Stimulated activated CD4-positive, alpha-beta T cell treated with anti-CD3 and anti-CD28 coated beads, TNF-alpha, amount 100 ng/mL, for 4 hours (primary cell): ENCODE results near the gene PALB2.
"Not testable (repeated sequence)": the region's sequence is repeated elsewhere in the genome, so short reads cannot be mapped to it uniquely, and the experiment has no call there.

Experiments used
- DNase-seq, 3 experiments: peaks; one replicate each; pipeline ENCODE4 v3.0.0-alpha.2; 2020; ENCODE audit warnings: low read depth in 3 of 3

Gene PALB2

DNA sequence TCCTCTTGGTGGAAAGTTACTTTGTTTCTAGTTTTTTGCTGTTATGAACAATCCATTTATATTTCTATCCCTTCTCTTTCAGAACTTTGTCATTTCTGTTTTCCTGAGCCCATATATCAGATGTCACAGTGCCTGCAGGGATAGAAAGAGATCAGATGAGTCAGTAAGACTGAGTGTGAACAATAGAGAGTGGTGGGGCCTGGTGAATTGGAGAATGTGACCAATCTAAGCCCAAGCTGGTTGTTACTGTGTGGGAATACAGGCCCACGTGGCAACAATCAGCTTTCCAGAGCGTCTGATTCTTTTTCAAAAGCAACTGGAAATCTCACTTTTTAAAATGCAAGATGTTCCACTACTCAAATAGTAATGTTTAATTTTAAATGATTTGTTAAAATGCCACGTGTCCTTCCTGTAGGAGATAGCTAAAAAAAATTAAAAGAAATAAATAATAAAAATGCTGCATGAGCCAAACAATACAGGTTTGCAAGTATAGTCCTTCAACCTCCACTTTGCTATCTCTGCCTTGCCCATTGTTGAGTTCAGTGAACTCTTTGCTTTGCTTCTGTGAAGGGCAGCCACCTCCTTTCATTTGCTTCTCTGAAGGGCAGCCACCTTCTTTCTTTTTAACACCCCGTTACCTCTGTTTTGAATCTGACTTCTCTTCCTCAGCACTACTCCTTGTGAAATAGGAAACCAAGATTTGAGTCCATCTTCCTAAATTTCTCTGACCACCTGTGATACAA lies 9.7 kb upstream of the PALB2 start:
- no peak for DNase-seq

DNA sequence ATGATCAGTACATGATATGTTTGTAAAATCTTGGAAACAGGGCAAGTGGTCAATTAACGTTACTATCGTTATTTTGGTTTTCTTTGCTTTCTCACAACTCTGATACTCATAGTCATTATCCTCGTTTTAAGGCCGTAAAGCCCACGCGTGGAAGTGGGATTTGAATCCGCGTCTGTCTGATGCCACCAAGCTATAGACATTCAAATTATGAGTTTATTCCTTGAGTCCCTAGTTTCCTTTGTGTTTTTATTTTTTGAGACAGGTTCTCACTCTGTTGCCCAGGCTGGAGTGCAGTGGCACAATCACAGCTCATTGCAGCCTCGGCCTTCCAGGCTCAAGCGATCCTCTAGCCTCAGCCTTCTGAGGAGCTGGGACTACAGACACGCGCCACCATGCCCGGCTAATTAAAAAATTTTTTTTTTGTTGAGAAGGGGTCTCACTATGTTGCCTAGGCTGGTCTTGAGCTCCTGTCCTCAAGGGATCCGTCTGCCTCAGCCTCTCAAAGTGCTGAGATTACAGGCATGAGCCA lies 1.2 kb upstream of the PALB2 start:
- DNase-seq = no peak

DNA sequence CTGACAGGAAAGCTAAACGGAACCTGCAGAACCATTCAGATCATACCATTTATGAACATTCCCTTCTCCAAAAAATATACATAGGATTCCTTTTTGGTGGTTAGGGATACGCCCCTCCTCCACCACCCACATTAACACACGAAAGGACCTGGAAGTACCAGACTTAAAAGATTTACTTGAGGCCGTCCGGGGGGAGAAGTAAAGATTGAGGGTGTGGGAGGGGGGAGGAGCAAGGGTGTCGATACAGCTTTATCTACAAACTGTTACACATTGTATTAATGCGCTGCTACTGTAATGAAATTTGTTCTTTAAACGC lies 537 bp downstream of the PALB2 start:
- peak in 1 of 3 experiments; percentile 2 for DNase-seq

- DNase-seq = no peak
These were observed 5.2 kb downstream of the PALB2 start for GRCh38 chr16:23635958-23636357.

- no peak for DNase-seq
These were observed 6.6 kb downstream of the PALB2 start for GRCh38 chr16:23634461-23635036.

- DNase-seq = not testable (repeated sequence)
These were observed 9.2 kb downstream of the PALB2 start for GRCh38 chr16:23631874-23632273.

GRCh38 chr16:23629516-23629915 lies 11.6 kb downstream of the PALB2 start:
- DNase-seq = no peak

- DNase-seq = no peak
These were observed 17.0 kb downstream of the PALB2 start for GRCh38 chr16:23624092-23624491.

- no peak for DNase-seq
These were observed 25.3 kb downstream of the PALB2 start for GRCh38 chr16:23615805-23616204.

DNA sequence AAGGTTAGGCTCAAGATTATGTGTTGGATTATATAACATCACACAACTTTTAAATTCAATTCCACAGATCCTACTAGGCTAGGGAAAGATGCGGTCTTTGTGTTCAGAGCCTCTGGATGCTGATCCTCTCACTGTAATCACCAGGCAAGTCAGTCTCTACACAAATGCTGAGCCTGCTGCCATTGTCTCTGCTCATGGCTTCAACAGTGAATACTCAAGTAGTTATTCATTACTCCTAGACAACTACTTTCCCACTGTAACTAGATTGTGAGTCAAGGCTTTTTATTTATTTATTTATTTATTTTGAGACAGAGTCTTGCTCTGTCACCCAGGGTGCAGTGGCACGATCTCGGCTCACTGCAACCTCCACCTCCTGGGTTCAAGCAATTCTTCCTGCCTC lies 29.2 kb downstream of the PALB2 start:
- DNase-seq = no peak

- not testable (repeated sequence) for DNase-seq
These were observed 30.2 kb downstream of the PALB2 start for GRCh38 chr16:23610905-23611304.

DNA sequence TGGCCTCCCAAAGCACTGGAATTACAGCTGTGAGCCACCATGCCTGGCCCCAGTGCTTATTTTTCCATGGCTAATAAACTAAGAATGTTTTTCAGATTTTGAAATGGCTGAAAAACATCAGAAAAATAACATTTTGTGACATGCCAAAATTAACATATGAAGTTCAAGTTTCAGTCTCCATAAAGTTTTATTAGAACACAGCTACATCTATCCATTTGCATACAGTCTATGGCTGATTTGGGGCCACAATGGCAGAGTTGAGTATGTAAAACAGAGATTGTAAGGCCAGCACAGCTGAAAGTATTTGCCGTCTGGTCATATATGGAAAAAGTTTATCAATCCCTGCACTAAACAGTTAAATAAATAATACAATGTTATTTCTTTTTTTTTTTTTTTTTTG lies 31.2 kb downstream of the PALB2 start:
- no peak for DNase-seq

DNA sequence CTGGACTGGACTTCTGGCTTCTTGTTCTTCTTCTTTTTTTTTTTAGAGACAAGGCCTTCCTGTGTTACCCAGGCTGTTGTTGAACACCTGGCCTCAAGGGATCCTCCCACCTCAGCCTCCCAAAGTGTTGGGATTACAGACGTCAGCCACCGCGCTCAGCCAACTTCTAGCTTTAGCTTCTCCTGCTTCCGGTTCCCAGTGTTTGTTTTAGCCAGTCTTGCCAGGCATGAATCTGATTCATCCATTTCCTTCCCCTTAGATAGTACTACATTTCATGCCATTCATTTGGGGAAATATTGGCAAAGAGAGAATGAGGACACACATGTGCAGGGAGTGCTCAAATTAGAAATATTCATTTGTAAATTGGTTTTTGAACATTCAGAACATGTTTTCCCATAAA lies 32.9 kb downstream of the PALB2 start:
- DNase-seq = no peak

DNA sequence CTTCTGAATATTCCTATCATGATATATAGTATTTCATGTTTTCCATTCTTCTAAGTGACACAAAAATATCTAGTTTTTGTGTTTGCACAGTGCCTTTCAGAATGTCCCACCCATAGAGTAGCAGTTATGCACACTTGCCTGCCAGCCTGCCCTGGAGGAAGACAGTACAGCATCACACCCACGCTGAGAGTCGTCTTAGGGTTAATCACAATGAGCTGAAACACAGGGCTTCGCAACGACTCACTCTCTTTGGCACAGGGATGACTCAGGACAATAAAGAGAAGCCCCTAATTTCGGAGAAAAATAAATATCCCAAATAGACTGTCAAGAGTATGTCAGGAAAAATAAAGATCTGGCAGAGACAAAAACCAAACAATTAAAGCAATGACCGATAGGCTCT lies 33.4 kb downstream of the PALB2 start:
- DNase-seq = no peak

DNA sequence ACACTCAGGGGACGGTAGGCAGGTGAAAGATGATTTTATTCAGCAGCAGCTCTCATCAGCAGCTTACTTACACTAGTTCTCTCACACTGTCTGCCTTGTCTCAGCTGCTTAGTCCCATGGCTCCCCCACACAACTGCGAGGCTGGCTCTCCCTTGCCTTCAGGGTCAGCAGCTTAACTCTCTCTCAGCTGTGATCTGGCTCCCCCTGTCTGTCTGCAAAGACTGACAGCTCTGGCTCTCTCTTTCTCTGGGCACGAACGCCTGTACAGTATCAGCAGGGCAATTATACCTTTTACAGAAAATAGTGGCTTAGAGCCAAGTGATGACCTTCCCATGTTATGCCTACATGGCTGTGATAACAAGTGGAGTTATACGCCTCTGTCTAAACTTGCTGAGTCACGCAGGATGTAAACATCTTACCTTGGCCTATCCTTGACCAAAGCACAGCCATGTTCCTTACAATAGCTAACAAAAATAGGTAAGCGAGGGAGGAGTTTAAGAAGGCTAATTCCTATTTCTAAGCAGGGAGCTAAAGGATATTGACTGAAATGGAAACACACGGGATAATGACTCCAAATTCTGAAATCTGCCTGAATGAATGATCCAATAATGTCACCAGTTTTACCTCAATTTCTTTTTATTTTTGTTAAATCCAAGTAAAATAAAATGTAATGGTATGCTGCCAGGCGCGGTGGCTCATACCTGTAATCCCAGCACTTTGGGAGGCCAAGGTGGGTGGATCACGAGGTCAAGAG lies 43.9 kb downstream of the PALB2 start:
- no peak for DNase-seq

DNA sequence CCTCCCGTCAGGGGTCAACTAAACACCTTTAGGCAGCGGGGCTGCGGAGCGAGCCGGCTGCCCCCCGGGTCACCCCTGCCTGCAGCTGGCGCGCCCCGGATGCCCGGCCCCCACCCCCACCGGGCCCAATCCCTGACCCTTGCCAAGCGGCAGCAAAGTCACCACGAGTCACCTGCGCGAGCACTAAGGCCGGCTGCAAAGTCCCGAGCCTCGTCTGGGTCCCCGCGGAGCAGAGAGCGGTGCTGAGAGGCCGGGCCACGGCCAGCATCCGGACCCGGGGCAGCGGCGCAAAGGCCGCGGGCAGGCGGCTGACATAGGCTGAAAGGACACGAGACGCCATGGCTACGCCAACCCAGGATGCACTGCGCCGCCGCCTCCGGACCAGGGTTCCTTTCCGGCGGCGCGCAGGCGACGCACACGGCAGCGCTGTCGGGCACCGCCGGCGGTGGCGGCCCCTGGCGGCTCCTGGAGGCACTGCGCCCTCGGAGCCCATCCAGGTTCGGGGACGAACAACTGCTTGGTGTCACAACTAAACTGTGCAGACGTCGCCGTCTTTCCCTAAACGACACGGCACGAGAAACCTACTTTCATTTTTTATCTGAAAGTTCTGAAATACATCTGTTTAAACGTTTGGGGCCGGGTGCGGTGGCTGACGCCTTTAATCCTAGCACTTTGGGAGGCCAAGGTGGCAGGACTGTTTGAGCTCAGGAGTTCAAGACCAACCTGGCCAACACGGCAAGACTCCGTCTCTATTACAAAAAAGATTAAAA lies 45.0 kb downstream of the PALB2 start, which contains the start of gene NDUFAB1:
NDUFAB1 (minus strand) TSS at position 366 of the 770 bp plus-strand sequence; CDS start at position 340, 26 bp downstream.
- peak; percentile 80 to 88 (median 86) for DNase-seq

DNA sequence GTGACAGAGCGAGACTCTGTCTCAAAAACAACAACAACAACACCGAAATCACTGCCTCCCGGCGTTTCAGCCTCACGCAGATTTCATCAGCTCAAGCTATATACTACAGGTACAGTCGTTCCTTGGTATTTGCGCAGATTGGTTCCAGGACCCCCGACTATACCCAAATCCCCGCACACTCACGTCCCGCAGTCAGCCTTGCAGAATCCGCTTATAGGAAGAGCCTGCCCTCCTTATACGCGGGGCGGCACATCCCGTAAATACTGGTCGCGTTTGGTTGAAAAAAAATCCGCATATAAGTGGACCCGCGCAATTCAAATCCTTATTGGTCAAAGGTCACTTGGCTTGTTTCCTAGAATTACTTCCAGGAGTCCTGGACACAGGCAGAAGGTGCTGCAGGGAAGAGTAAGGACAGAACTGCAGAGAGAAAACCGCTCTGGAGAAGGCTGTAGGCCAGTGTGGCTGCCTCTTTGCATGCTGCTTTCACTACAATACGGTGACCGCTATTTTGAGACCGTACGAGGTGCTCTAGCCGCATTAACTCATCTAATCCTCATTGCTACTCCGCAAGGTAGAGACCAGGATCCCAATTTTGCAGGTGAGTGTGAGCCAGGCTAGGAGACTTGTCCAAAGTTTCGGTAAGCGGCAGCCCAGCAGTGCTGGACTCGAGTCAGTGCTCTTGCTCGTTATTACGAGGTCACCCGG lies 45.7 kb downstream of the PALB2 start:
- DNase-seq = no peak

GRCh38 chr16:23594186-23594585 lies 46.9 kb downstream of the PALB2 start:
- DNase-seq = no peak

GRCh38 chr16:23590181-23590580 lies 50.9 kb downstream of the PALB2 start:
- no peak for DNase-seq

DNA sequence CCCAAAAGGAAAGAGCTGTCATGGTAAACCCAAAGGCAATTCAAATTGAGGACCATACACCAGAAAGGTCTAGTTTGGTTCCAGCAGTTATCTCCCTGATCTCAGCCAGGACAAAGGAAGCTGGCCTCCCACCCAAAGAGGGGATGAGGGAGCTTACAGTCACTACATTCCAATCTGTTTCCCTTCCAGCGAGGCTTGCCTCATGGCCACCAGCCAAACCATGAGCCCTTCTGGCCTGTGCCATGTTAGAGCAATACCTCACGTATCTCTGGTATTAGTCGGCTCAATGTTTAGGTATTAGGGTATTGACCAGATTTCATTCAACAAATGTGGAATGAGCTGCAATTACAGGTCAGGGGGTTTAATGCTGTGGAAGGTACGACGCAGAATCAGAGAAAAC lies 53.4 kb downstream of the PALB2 start:
- DNase-seq = no peak
